ENCODE results near the gene PLSCR4.

PLSCR4 gene

GRCh38 chr3:146160964-146161662, 89.8 kb downstream of the PLSCR4 start, which contains the start of gene PLOD2:
PLOD2 (minus strand) TSS chr3:146161184; CDS start chr3:146160989, 195 bp downstream.
- DNase-seq (ENCODE audit: low read depth in 2 of 2) = peak in 1 of 2 donors; percentile 1

- DNase-seq (ENCODE audit: low read depth in 2 of 2) = no peak
Observed at GRCh38 chr3:146160321-146160963, 90.5 kb downstream of the PLSCR4 start.

- DNase-seq (ENCODE audit: low read depth in 2 of 2) = no peak
Observed at GRCh38 chr3:146159616-146160320, 91.1 kb downstream of the PLSCR4 start.

GRCh38 chr3:146159037-146159436, 91.9 kb downstream of the PLSCR4 start:
- DNase-seq (ENCODE audit: low read depth in 2 of 2) = no peak

GRCh38 chr3:146157325-146158060, 93.4 kb downstream of the PLSCR4 start:
- no peak for DNase-seq (ENCODE audit: low read depth in 2 of 2)

- no peak for DNase-seq (ENCODE audit: low read depth in 2 of 2)
Observed at GRCh38 chr3:146156666-146157314, 94.1 kb downstream of the PLSCR4 start.

- no peak for DNase-seq (ENCODE audit: low read depth in 2 of 2)
Observed at GRCh38 chr3:146156095-146156494, 94.8 kb downstream of the PLSCR4 start.

GRCh38 chr3:146154995-146155394, 95.9 kb downstream of the PLSCR4 start:
- DNase-seq (ENCODE audit: low read depth in 2 of 2) = no peak

GRCh38 chr3:146154316-146154715, 96.6 kb downstream of the PLSCR4 start:
- DNase-seq (ENCODE audit: low read depth in 2 of 2) = no peak

GRCh38 chr3:146153429-146153828, 97.5 kb downstream of the PLSCR4 start:
- DNase-seq (ENCODE audit: low read depth in 2 of 2) = no peak

- DNase-seq (ENCODE audit: low read depth in 2 of 2) = no peak
Observed at GRCh38 chr3:146152834-146153233, 98.1 kb downstream of the PLSCR4 start.

- no peak for DNase-seq (ENCODE audit: low read depth in 2 of 2)
Observed at GRCh38 chr3:146148468-146148931, 102.4 kb downstream of the PLSCR4 start.

GRCh38 chr3:146145642-146146041, 105.3 kb downstream of the PLSCR4 start:
- DNase-seq (ENCODE audit: low read depth in 2 of 2) = no peak

- DNase-seq (ENCODE audit: low read depth in 2 of 2) = no peak
Observed at GRCh38 chr3:146142757-146143156, 108.1 kb downstream of the PLSCR4 start.

Data from stimulated activated CD8-positive, alpha-beta memory T cell treated with anti-CD3 and anti-CD28 coated beads, Interleukin-2, amount 100 ng/mL, for 48 hours (primary cell).